Stimulated activated CD8-positive, alpha-beta memory T cell treated with anti-CD3 and anti-CD28 coated beads, Interleukin-12 subunit alpha, Interleukin-12 subunit beta, amount 100 ng/mL, for 24 hours (primary cell): ENCODE data around the gene TMBIM6.
"Not testable (repeated sequence)": the region's sequence is repeated elsewhere in the genome, so short reads cannot be mapped to it uniquely, and the experiment has no call there.

Source experiments
- DNase-seq: peaks from one replicate; pipeline ENCODE4 v3.0.0-alpha.2; 2020; ENCODE audit errors: extremely low read depth

TMBIM6 gene

DNA sequence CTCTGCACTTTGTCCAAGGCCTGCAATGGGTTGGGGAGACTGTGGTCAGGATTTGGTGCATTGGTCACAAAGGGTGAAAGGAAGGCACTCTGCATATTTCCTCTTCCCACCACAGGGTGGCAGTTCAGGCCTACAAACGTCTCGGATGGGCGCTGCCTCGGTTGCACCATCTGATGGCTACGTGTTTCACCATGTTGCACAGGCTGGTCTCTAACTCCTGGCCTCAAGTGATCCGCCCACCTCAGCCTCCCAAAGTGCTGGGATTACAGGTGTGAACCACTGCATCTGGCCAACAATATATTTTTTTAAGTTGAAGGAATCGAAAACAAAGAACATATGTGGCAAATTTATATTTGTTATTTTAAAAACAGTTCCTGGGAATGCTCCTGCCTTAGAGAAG lies 35.1 kb downstream of the TMBIM6 start:
- DNase-seq, result peak; percentile 10

DNA sequence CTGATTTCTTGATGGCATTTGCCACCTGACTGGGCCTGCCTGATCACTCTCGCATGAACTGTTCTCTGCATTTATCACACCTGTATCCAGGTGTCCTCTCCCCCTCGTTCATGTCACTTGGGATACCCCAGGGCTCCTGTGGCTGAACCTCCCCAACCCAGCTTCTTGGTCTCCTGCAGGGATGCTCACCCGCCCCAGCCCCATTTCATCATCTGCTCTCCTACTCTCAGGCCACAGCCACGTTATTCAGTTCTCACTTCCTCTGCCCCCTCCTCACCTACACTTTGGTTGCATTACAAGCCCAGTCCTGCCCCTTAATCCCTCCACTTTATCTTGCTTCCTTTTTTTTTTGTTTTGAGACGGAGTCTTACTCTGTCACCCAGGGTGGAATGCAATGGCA lies 35.5 kb downstream of the TMBIM6 start:
- no peak for DNase-seq

DNA sequence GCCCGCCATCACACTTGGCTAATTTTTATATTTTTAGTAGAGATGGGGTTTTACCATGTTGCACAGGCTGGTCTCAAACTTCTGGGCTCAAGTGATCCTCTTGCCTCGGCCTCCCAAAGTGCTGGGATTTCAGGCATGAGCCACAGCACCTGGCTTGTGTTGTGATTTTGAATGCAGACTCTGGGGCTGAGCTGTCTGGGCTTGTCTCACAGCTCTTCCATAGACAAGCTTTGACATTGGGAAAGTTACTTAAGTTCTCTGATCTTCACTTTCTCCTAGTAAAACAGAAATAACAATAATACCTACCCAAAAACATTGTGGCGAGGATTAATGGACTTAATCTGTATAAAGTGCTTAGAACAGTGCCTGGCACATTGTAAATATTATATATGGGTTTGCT lies 36.0 kb downstream of the TMBIM6 start:
- DNase-seq, result no peak

DNA sequence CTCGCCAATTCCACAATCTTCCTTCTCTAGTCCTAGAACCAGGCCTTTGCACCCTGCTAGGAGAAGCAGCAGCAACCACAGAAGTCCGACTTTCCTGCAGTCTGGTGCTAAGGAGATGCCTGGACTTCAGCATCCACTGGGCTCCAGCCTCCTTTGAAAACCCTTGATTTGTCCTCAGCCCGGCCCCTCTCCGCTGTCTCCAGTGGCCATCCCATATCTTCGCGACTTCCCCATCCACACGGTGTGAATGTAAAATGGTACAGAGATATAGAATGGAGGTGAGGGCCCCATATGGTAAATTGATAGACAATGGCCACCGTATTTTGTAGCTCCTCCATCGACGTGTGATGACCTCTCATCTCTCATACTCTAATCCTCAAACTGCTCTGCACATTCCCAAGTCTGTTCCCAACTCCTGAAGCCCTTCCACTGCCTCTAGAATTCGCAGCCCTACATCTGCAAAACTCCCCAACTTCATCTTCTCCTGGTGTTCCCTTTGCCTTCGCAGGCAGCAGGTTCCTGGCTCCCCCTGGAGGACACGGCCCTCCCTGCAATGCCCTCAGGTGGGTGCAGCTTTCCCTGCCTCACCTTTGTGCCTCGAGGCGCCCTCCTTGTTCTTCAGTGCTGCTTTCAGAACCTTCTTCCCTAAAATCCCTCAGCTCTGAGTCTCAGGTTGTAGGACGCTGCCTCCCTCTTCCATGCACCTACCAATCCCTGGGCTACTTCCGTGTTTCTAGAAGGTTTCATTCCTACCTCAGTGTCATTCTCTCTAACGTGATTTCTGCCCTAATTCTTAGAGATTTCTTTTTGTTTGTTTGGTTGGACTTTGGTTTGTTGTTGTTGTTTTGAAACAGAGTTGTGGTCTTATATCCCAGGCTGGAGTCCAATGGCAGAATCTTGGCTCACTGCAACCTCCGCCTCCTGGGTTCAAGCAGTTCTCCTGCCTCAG lies 36.7 kb downstream of the TMBIM6 start:
- DNase-seq, result peak; percentile 43

DNA sequence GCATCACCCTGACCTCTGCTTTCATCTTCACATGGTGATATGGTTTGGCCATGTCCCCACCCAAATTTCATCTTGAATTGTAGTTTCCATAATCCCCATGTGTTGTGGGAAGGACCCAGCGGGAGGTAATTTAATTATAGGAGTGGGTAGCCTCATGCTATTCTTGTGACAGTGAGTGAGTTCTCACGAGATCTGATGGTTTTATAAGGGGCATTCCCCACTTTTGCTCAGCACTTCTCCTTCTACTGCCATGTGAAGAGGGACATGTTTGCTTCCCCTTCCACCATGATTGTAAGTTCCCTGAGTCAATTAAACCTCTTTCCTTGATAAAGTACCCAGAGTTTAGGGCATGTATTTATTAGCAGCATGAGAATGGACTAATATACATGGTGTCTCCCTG lies 38.2 kb downstream of the TMBIM6 start:
- DNase-seq, result no peak

DNA sequence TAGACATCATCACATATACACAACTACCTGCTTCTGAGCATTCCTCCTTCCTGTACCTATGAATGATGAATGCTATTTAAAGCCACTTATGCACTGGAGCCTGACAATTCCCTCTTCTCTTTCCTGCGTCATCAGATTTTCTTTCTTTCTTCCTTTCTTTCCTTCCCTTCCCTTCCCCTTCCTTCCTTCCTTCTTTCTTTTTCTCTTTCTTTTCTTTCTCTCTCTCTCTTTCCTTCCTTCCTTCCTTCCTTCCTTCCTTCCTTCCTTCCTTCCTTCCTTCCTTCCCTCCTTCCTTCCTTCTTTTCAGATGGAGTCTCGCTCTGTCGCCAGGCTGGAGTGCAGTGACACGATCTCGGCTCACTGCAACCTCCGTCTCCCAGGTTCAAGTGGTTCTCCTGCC lies 39.6 kb downstream of the TMBIM6 start:
- DNase-seq, result not testable (repeated sequence)

DNA sequence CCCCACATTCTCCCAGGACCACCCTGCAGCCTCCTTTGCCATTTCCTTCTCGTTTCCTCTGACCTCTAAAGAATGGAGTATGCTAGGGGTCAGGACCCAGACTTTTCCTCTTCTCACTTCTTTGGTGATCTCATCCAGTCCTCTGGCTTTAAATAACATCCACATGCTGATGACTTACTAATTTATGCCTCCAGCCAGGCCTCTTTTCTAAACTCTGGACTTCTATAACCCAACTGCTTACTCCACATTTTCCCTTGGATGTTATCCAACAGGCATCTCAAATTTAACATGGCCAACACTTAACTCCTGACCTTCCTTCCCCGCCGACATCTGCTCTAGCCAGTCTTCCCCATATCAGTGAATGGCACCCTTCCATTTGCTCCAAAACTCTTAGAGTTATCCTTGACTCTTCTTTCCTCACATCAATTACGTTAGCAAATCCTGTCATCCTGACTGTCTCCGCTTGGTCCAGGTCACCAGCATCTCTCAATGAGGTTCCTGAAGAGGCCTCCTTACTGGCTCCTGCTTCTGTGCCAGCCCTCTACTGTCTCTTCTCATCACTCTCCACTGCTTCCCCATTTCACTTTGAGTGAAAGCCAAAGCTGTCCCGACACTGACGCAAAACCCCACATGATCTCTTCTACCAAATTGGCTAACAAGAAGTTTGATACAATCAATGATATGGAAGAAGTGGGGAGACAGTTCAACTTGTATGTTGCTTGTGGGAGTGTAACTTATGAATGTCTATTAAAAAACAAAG lies 42.7 kb downstream of the TMBIM6 start:
- no peak for DNase-seq

DNA sequence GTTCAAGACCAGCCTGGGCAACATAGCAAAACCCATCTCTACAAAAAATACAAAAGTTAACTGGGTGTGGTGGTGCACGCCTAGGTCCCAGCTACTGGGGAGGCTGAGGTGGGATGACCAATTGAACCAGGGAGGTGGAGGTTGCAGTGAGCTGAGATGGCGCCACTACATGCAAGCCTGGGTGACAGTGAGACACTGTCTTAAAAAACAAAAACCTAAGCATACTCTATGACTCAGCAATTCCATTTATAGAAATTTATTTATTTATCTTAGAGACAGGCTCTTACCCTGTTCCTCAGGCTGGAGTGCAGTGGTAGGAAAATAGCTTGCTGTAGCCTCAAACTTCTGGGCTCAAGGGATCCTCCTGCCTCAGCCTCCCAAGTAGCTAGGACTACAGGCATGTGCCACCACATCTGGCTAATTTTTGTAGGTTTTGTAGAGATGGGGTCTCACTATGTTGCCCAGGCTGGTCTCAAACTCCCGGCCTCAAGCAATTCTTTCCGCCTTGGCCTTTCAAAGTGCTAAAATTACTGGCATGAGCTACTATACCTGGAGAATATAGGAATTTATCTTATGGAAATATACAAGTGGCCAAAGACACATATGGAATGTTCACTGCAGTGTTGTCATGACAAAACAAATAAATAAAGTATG lies 43.5 kb downstream of the TMBIM6 start:
- DNase-seq, result no peak

DNA sequence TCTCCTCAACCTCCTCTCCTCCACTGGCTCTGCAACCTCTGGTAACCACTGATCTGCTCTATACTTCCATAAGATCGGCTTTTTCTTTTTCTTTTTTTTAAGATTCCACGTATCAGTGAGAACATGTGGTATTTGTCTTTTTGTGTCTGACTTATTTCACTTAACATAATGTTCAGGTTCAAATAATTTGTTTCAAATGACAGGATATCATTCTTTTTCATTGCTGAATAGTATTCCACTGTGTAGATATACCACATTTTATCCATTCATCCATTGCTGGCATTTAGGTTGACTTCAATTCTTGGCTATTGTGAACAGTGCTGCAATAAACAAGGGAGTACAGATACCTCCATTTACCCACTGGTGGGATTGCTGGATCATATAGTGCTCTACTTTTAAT lies 46.3 kb downstream of the TMBIM6 start:
- DNase-seq, result no peak

DNA sequence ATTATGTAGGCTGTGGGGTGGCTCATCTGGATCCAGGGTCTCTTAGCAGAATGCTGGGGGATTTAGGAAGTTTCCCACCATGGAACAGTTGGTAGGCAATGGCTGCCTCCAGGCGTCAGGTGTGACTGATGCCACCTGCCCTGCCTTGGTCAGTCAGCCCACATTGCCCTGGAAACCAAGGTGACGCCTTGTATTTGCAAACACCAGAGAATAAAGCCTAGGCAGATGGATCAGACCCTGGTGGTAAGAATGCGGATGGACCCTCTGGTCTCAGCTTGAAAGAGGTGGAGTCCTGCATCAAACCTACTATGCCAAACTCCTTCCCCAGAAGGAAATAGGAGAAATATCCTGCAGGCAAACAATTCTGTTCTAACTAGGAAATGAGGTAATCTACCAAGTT lies 48.6 kb downstream of the TMBIM6 start:
- no peak for DNase-seq

DNA sequence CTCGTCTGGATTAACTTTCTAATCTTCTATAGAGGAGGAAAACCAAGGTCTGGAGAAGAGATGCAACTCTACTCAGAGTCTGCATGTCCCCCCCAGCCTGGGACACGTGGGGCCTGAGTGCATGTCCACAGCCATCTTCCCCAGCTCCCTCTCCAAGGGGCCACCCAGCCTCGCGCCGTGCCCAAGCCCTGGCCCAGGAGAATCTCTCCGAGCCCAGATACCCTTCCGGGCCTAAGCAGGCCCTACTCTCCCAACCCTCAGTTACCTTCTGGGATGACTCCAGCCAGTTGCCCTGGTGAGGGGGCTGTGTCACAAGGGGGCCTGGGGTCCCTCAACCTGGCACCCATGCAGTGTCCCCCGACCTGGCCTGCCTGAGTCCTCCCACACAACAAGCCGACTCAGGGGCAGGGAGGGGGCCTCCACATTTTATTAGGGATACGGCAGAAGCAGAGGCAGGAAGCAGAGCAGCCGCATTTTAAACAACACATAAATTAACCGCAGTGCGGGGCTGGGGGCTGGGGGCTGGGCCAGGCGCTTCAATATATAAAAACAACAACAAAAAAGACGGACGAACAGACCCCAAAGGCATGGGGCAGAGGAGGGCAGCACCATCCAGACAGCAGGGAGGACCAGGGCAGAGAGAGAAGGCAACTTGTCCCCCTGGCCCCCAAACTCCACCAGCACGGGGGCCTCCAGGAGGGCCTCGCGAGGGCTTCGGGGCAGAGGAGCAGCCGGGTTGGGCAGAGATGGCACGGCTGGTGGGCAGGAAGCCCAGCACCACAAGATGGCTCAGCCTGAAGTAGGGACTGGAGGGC lies 49.6 kb downstream of the TMBIM6 start:
- no peak for DNase-seq

DNA sequence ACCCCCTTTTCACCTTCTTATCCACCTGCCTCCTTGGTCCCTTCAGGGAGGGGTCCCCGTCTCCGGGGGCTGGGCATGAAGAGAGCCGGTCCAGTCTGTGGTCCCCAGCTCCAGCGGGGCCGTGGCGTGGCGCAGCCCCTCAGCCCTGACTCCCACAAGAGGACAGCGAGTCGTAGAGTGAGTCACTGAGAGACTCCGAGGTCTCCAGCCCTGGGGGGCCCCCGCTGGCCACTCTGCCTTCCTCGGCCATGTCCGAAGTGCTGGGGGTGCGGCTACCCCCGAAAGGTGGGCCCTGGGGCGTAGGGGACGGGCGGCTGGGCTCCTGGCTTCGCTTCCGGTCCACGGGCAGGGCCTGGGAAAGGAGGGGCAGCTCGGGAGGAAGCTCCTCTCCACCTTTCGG lies 50.3 kb downstream of the TMBIM6 start:
- DNase-seq, result no peak

DNA sequence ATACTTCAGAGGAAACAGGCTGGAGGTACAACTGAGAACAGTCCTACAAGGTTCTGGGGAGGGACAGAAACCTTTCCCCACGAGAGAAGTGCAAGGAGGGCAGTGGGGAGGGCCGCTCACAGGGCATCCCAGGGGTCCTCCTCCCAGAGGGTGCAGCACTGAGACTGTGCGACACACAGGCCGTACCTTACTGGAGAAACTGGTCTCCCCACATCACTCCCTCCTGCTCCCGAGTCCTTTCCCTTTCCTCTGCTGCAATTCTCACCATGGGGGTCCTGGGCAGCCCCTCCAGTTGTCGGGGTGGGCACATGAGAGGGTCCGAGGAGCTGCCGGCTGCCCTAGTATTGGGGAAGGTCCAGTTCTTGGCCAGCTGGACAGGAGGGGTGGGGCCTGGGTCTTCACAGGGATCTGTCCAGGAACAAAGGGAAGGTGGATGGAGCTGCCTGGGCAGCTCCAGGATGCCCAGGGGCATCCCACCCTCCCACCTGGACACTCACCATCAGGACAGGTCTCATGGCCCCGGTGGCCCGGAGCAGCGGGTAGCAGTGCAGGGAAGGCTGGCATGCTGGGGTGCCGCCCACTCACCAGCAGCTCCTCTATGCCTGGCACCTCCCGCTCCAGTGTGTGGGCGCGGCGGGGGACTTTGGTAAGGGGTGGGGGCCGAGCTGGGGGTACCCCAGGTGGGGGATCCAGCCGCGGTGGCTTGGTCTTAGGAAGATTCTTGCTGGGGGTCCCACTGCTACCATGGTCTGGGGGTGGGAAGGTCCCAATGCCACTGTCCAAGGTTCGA lies 51.0 kb downstream of the TMBIM6 start:
- DNase-seq, result no peak

DNA sequence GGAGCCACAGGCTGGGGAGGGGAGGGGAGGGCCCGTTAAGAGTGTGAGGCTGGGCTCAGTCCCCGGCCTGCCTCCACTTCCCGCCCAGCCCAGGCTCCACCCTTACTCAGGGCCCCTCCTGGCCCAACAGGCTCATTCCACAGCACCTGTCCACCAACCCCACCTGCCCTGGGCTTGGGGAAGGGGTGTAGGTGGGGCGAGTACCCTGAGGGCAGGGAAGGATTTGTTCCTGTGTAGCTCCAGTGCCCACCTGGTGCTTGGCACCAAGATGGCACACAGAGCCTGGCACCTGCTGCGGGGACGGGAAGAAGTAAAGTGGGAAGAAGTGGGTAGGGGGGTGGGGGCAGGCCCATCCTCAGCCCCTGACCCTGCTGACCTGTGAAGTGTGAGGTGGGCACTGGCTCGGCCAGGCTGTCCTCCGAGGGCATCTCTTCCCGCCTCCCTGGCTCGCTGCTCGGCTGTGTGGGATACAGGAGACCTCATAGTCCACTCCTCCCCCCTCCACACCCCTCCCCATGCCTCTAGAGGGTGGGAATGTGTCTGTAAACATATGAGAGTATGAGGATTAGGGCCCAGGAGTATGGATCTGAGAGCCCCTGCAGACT lies 51.7 kb downstream of the TMBIM6 start:
- DNase-seq, result no peak

DNA sequence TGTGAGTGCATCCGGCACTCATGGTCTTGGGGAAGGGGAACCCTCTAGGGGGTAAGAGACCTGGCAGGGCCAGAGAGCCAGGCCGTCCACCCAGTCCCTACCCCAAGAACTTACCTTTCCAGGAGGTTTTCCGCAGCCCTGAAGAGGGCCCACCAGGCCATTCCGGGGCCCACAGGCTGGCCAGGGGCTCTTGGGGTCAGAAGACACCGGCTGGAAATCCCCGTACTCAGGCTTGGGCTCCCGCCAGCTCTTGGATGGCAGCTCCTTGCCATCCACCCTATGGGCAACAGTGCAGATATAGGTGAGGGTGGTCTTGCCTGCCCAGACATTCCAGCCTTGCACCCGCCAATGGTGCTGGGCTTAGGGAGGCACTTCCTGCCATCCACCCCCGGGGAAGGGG lies 52.3 kb downstream of the TMBIM6 start:
- no peak for DNase-seq

DNA sequence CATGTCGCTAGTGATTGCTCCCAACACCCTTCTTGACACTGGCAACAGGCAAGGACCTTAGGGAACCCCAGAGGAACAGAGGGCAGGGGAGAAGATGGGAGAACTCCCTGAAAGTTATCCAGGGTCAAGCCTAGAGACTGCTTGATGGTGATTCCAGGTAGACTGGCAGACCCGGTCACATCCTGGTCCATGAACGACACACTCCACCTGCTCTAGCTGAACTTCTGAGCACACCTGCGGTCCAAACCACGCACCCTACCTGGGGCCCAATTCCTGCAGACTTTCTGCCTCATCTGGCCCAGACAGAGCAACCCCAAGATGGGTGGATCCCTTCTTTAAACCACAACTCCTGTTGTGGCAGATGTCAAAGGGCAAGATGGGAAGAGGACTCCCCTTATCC lies 52.7 kb downstream of the TMBIM6 start:
- DNase-seq, result no peak

DNA sequence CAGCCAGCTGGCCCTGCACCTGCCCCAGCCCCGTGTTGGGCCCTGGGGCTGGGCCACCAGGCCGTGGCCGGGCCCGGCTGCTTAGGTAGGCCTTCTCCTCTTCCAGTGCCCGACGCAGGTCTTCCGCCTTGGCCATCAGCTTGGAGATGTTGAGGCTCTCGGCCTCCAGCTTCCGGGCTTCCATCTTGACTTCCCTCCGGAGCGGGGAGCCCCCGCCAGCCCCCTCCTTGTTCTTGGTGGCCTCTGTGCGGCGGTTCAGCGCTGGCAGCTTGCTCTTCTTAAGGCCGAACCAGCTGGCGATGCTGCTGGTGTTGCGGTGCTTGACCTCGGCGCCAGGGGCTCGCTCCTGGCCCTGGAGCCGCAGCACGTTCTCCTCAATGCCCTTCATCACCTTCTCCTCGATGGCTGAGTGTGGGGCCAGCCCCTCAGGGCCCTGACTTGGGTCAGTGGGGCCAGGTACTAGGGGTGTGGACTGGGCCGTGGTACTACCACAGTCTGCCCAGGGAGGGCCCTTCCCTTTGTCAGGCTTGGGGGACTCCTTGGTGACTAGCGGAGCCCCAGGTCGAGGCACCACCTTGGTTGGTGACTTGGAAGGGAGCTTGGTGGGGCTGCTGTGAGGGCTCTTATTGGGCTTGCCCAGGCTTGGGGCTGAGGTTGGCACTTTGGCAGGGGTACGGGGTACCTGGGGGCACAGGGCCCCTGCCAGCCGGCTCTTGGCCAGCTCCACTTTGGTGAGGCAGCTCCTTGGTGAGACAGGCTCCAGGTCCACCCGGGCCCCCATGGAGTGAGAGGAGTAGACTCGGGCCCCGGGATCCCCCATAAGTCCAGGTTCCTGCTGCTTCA lies 53.7 kb downstream of the TMBIM6 start:
- no peak for DNase-seq

DNA sequence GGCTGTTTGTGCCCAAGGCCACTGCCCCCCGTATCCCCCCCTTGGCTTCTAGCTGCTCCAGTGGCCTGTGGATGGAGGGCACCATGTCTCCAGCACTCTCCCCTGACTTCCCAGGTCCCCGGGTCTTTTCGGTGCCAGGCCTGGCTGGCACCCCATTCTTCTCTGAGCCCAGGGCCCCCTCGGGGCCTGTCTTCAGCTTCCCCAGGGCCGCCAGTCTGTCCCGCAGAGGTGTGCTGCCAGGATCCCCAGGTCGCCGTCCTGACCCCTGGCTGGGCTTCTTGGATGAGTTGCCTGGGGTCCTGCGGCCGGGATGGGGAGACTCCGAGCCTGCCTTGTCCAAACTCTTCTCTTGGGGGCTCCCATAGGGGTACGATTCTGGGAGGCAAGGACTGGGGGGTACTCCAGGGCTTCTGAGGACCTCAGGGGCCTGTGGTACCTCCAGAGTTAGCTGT lies 54.3 kb downstream of the TMBIM6 start:
- DNase-seq, result no peak

DNA sequence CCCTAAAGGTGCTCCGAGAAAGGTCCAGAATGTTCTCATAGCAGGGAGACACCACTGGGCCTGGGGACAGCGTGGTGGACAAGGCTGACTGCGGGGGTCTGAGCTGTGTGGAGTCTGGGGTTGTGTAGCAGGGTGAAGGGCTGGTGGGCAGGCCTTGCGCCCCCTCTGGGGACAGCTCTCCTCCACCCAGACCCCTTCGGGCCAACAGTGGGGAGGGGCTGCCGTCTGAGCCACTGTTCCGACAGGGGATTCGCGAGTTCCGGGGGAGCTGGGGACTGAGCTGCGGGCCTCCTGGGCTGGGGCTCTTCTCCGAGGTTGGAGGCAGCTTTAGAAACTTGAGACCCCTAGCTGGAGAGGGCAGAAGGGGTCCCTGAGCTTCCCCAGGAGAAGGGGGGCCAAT lies 54.8 kb downstream of the TMBIM6 start:
- no peak for DNase-seq
